GM21447 (cell line): ENCODE measurements around the gene FNDC3B.

ENCODE experiments used
- ATAC-seq: cut with Tn5 transposase; IDR thresholded peaks from one replicate; pipeline ENCODE4 v1.9.1; 2021; ENCODE audit not compliant: unreplicated experiment

FNDC3B gene

GRCh38 chr3:172300862-172301261 is 261.5 kb downstream of the FNDC3B start:
- no peak for ATAC-seq

- no peak for ATAC-seq
These were observed 262.8 kb downstream of the FNDC3B start for GRCh38 chr3:172302203-172302602.

- ATAC-seq: no peak
These were observed 263.8 kb downstream of the FNDC3B start for GRCh38 chr3:172303181-172303580.

GRCh38 chr3:172303941-172304558 is 264.7 kb downstream of the FNDC3B start:
- ATAC-seq: no peak

GRCh38 chr3:172305552-172305951 is 266.2 kb downstream of the FNDC3B start:
- ATAC-seq: no peak

- no peak for ATAC-seq
These were observed 266.6 kb downstream of the FNDC3B start for GRCh38 chr3:172305974-172306373.

- no peak for ATAC-seq
These were observed 267.8 kb downstream of the FNDC3B start for GRCh38 chr3:172307141-172307560.

GRCh38 chr3:172309059-172309458 is 269.7 kb downstream of the FNDC3B start:
- ATAC-seq: no peak

- no peak for ATAC-seq
These were observed 270.5 kb downstream of the FNDC3B start for GRCh38 chr3:172309741-172310427.

- ATAC-seq: no peak
These were observed 271.0 kb downstream of the FNDC3B start for GRCh38 chr3:172310428-172310760.

GRCh38 chr3:172311217-172311616 is 271.8 kb downstream of the FNDC3B start:
- no peak for ATAC-seq

GRCh38 chr3:172312001-172312400 is 272.6 kb downstream of the FNDC3B start:
- ATAC-seq: no peak

GRCh38 chr3:172312711-172313110 is 273.3 kb downstream of the FNDC3B start:
- no peak for ATAC-seq

GRCh38 chr3:172313671-172314070 is 274.3 kb downstream of the FNDC3B start:
- ATAC-seq: no peak

GRCh38 chr3:172314591-172315160 is 275.3 kb downstream of the FNDC3B start:
- no peak for ATAC-seq

- no peak for ATAC-seq
These were observed 276.2 kb downstream of the FNDC3B start for GRCh38 chr3:172315401-172316091.

GRCh38 chr3:172316758-172317157 is 277.4 kb downstream of the FNDC3B start:
- no peak for ATAC-seq

GRCh38 chr3:172317481-172317880 is 278.1 kb downstream of the FNDC3B start:
- no peak for ATAC-seq

- ATAC-seq: peak; percentile 75
These were observed 278.6 kb downstream of the FNDC3B start for GRCh38 chr3:172317984-172318383.

- no peak for ATAC-seq
These were observed 280.2 kb downstream of the FNDC3B start for GRCh38 chr3:172319595-172319994.

GRCh38 chr3:172320468-172320867 is 281.1 kb downstream of the FNDC3B start:
- ATAC-seq: no peak

GRCh38 chr3:172321035-172321434 is 281.7 kb downstream of the FNDC3B start:
- peak; percentile 40 for ATAC-seq
